NB4 (cell line): ENCODE data around the gene KIAA1586.

Experiments
- DNase-seq: peaks from one replicate; pipeline ENCODE4 v3.0.0; 2010; ENCODE audit warnings: low read depth
- H3K4me3 ChIP-seq: one replicate; pipeline ENCODE4 v1.5.1; 2011; ENCODE audit warnings: mild to moderate bottlenecking, low read depth, low read length, moderate library complexity
- CTCF ChIP-seq: IDR thresholded peaks from one replicate; pipeline ENCODE4 v1.5.1; 2012; ENCODE audit warnings: low read depth, low read length
- MAX ChIP-seq: IDR thresholded peaks from 2 replicates; pipeline ENCODE4 v1.6.1; 2011; ENCODE audit warnings: low read depth, low read length
- MYC ChIP-seq: IDR thresholded peaks from 2 replicates; pipeline ENCODE4 v1.6.1; 2011; ENCODE audit warnings: low read depth, low read length
- POLR2A ChIP-seq: IDR thresholded peaks from 2 replicates; pipeline ENCODE4 v1.6.1; 2011; ENCODE audit warnings: mild to moderate bottlenecking; ENCODE audit not compliant: insufficient read length; ENCODE audit errors: extremely low read depth

Gene KIAA1586

GRCh38 chr6:57075092-57075491 lies 28.6 kb downstream of the KIAA1586 start:
- no peak overlapping the region for H3K4me3 ChIP-seq
- no peak for DNase-seq
- TF ChIP-seq CTCF = no peak
- TF ChIP-seq POLR2A = no peak
- no peak for TF ChIP-seq MAX
- no peak for TF ChIP-seq MYC

GRCh38 chr6:57078531-57079207 lies 32.2 kb downstream of the KIAA1586 start:
- TF ChIP-seq MYC (no peak), MAX (no peak), CTCF (no peak), POLR2A (no peak)
- DNase-seq = no peak
- no peak overlapping the region for H3K4me3 ChIP-seq

GRCh38 chr6:57085471-57085870 lies 39.0 kb downstream of the KIAA1586 start:
- DNase-seq = no peak
- TF ChIP-seq CTCF (no peak), POLR2A (no peak), MYC (no peak), MAX (no peak)
- no peak overlapping the region for H3K4me3 ChIP-seq

GRCh38 chr6:57086843-57087242 lies 40.4 kb downstream of the KIAA1586 start:
- H3K4me3 ChIP-seq = no peak overlapping the region
- no peak for TF ChIP-seq CTCF
- no peak for DNase-seq

- DNase-seq = peak; percentile 37
Measured at GRCh38 chr6:57087916-57088315, 41.4 kb downstream of the KIAA1586 start.

More at GRCh38 chr6:57087916-57088315, 41.4 kb downstream of the KIAA1586 start:
- no peak for TF ChIP-seq MAX
- no peak for TF ChIP-seq POLR2A
- TF ChIP-seq CTCF = no peak
- TF ChIP-seq MYC = no peak
- H3K4me3 ChIP-seq = no peak overlapping the region
